Tibial nerve (tissue), 3 donors: ENCODE measurements around the gene CYP17A1.

Source experiments
- EP300 ChIP-seq, 2 donors: sonication (generic); formaldehyde crosslinking; IDR thresholded peaks; one replicate each; pipeline ENCODE4 v1.6.1; 2017; ENCODE audit warnings: antibody characterized with exemption in 2 of 2, mild to moderate bottlenecking in 1 of 2
- POLR2A ChIP-seq, 2 donors: fragments of 450-650 bp; IDR thresholded peaks; one replicate each; pipeline ENCODE4 v1.6.1; 2017; ENCODE audit warnings: antibody characterized with exemption in 2 of 2, mild to moderate bottlenecking in 2 of 2, moderate library complexity in 2 of 2

GRCh38 chr10:102785818-102786217, 51.4 kb downstream of the CYP17A1 start:
- TF ChIP-seq POLR2A (IDR thresholded peaks at IDR 0.05) (no peak), EP300 (IDR thresholded peaks at IDR 0.05) (peak; percentile 40 to 68)
